Stimulated activated CD8-positive, alpha-beta memory T cell treated with anti-CD3 and anti-CD28 coated beads, Interleukin-15, amount 100 ng/mL, for 48 hours (primary cell): ENCODE results near the gene OR2G3.
A peak's percentile ranks its signal among the peaks of the same experiment; 100 is the strongest.

Source experiments
- DNase-seq, 2 donors: peaks; one replicate each; pipeline ENCODE4 v3.0.0-alpha.2; 2020; ENCODE audit warnings: low read depth in 2 of 2

Gene OR2G3

GRCh38 chr1:247605286-247605685 is at the start of gene OR2G3:
Gene OR2G3, plus strand, starts transcription at chr1:247605586. Its CDS starts 0 bp downstream, at chr1:247605586.
- no peak for DNase-seq

- no peak for DNase-seq
These were observed 47.3 kb upstream of the OR2G3 start for GRCh38 chr1:247557926-247558674.

GRCh38 chr1:247561711-247562110 is 43.7 kb upstream of the OR2G3 start:
- DNase-seq = no peak

- DNase-seq = no peak
These were observed 43.2 kb upstream of the OR2G3 start for GRCh38 chr1:247562198-247562597.

- no peak for DNase-seq
These were observed 31.1 kb upstream of the OR2G3 start for GRCh38 chr1:247574236-247574635.

GRCh38 chr1:247574664-247575063 is 30.7 kb upstream of the OR2G3 start:
- no peak for DNase-seq

GRCh38 chr1:247576514-247576913 is 28.9 kb upstream of the OR2G3 start:
- DNase-seq = no peak

- DNase-seq = no peak
These were observed 26.4 kb upstream of the OR2G3 start for GRCh38 chr1:247578946-247579460.

- DNase-seq = no peak
These were observed 17.3 kb upstream of the OR2G3 start, which contains the start of gene OR2G2 for GRCh38 chr1:247588060-247588459. Gene OR2G2, plus strand, starts transcription at chr1:247588360. Its CDS starts 0 bp downstream, at chr1:247588360.

GRCh38 chr1:247613405-247613804 is 8.0 kb downstream of the OR2G3 start:
- no peak for DNase-seq

GRCh38 chr1:247614625-247615024 is 9.2 kb downstream of the OR2G3 start:
- no peak for DNase-seq

- no peak for DNase-seq
These were observed 22.6 kb downstream of the OR2G3 start for GRCh38 chr1:247627951-247628350.

GRCh38 chr1:247638011-247638410 is 32.6 kb downstream of the OR2G3 start:
- no peak for DNase-seq

GRCh38 chr1:247638781-247639180 is 33.4 kb downstream of the OR2G3 start:
- DNase-seq = no peak

GRCh38 chr1:247639381-247639981 is 34.1 kb downstream of the OR2G3 start:
- peak; percentile 36 to 40 for DNase-seq

- no peak for DNase-seq
These were observed 37.4 kb downstream of the OR2G3 start for GRCh38 chr1:247642742-247643141.

GRCh38 chr1:247646867-247647266 is 41.5 kb downstream of the OR2G3 start:
- no peak for DNase-seq

GRCh38 chr1:247647864-247648263 is 42.5 kb downstream of the OR2G3 start:
- DNase-seq = no peak

GRCh38 chr1:247653040-247653439 is 47.7 kb downstream of the OR2G3 start:
- DNase-seq = no peak
